K562 (cell line): ENCODE results near the gene ITPR1. TPM values are rescaled to one million over a fixed set of nuclear protein-coding genes. Genes with fewer than 3 reads are reported as not detected.

Experiments
- BMI1 ChIP-seq: fragments of 150-350 bp; IDR thresholded peaks from 2 replicates; pipeline ENCODE4 v1.6.1; 2014; ENCODE audit warnings: low read length
- CBX2 ChIP-seq: fragments of 200-600 bp; sonication (generic); IDR thresholded peaks from one replicate; pipeline ENCODE4 v1.6.1; 2012; ENCODE audit warnings: mild to moderate bottlenecking, low read length, inconsistent platforms; ENCODE audit not compliant: insufficient read depth, poor library complexity, severe bottlenecking
- KDM5B ChIP-seq: fragments of 200-600 bp; sonication (generic); IDR thresholded peaks from 2 replicates; pipeline ENCODE4 v1.6.1; 2012; ENCODE audit warnings: low read depth, mild to moderate bottlenecking, moderate library complexity, low read length, control low read depth, inconsistent platforms; ENCODE audit not compliant: insufficient replicate concordance
- MED1 ChIP-seq: sonication (generic); formaldehyde crosslinking; IDR thresholded peaks from 2 replicates; pipeline ENCODE4 v1.8.1; 2023; ENCODE audit warnings: missing genetic modification reagents, borderline replicate concordance
- PYGO2 ChIP-seq: fragments of 450-650 bp; IDR thresholded peaks from 2 replicates; pipeline ENCODE4 v1.6.1; 2016; ENCODE audit warnings: mild to moderate bottlenecking, missing genetic modification characterization, moderate library complexity, missing compliant biosample characterization
- RBFOX2 ChIP-seq: fragments of 200-400 bp; formaldehyde crosslinking; IDR thresholded peaks from 2 replicates; pipeline ENCODE4 v1.6.1; 2017; ENCODE audit warnings: low read depth, mild to moderate bottlenecking, low read length, moderate library complexity
- SRSF1 ChIP-seq: fragments of 200-400 bp; formaldehyde crosslinking; IDR thresholded peaks from 2 replicates; pipeline ENCODE4 v1.6.1; 2017; ENCODE audit warnings: mild to moderate bottlenecking, low read depth, low read length, moderate library complexity
- XRCC3 ChIP-seq: fragments of 450-650 bp; IDR thresholded peaks from 2 replicates; pipeline ENCODE4 v1.6.1; 2017; ENCODE audit warnings: mild to moderate bottlenecking, moderate library complexity
- ZBED1 ChIP-seq: IDR thresholded peaks from 2 replicates; pipeline ENCODE4 v1.6.1; 2014
- ZKSCAN1 ChIP-seq: fragments of 150-350 bp; IDR thresholded peaks from 2 replicates; pipeline ENCODE4 v1.6.1; 2016; ENCODE audit warnings: low read depth, low read length
- ZKSCAN3 ChIP-seq: fragments of 250-450 bp; sonication (Bioruptor Pico); IDR thresholded peaks from 2 replicates; pipeline ENCODE4 v1.4.0; 2020
- ZNF165 ChIP-seq: fragments of 250-450 bp; sonication (Bioruptor Pico); IDR thresholded peaks from 2 replicates; pipeline ENCODE4 v1.4.0; 2020; ENCODE audit warnings: borderline replicate concordance
- polyA plus RNA-seq, 8 experiments: library from polyadenylated mRNA; depleted of rRNA in 4 of 8; stranded (reverse) in 5 of 8; unstranded in 3 of 8; fragments of >200 nt; fragmentation: Nextera tagmentation in 2 of 8; fragmentation: Illumina TruSeq in 1 of 8; extraction: Ambion mirVana in 2 of 8; extraction: Trizol in 1 of 8; gene quantifications; 2 replicates each; pipeline versions ENCODE4 v1.2.1 to v1.2.3, GENCODE V29; 2011 to 2014; ENCODE audit warnings: inconsistent platforms in 1 of 8, missing spikeins in 1 of 8
- total RNA-seq, 7 experiments: library from RNA; depleted of rRNA in 6 of 7; stranded (reverse); fragments of >200 nt in 6 of 7; fragmentation: Illumina TruSeq in 2 of 7; extraction: Trizol in 2 of 7; gene quantifications; 2 replicates each; pipeline versions ENCODE4 v1.2.1 to v1.2.3, GENCODE V29; 2011 to 2021; ENCODE audit warnings: low replicate concordance in 1 of 7
- TF ChIP-seq, protein P1 (sequence below): sonication (generic); formaldehyde crosslinking; IDR thresholded peaks from 2 replicates; pipeline ENCODE4 v1.8.0; 2023; ENCODE audit warnings: missing genetic modification reagents, mild to moderate bottlenecking, borderline replicate concordance
- TF ChIP-seq, protein P2 (sequence below): fragments of 200-400 bp; formaldehyde crosslinking; IDR thresholded peaks from 2 replicates; pipeline ENCODE4 v1.6.1; 2017; ENCODE audit warnings: mild to moderate bottlenecking, low read depth, low read length, moderate library complexity
- TF ChIP-seq, protein P3 (sequence below): fragments of 200-800 bp; sonication (Bioruptor generic); IDR thresholded peaks from 2 replicates; pipeline ENCODE4 v1.6.1; 2017; ENCODE audit warnings: missing genetic modification characterization, missing compliant biosample characterization
- TF ChIP-seq, protein P4 (sequence below): conservative IDR thresholded peaks from 2 replicates; pipeline ENCODE4 v1.6.1; 2011; ENCODE audit warnings: low read depth, mild to moderate bottlenecking, low read length; ENCODE audit not compliant: control insufficient read depth

The ITPR1 gene
- total and polyA plus RNA-seq, 9 of the 15 experiments (the other 6 are each of a cell fraction or from before 2014, with no cell fraction given): 22.4 to 40.0 (median 27.4) TPM

DNA sequence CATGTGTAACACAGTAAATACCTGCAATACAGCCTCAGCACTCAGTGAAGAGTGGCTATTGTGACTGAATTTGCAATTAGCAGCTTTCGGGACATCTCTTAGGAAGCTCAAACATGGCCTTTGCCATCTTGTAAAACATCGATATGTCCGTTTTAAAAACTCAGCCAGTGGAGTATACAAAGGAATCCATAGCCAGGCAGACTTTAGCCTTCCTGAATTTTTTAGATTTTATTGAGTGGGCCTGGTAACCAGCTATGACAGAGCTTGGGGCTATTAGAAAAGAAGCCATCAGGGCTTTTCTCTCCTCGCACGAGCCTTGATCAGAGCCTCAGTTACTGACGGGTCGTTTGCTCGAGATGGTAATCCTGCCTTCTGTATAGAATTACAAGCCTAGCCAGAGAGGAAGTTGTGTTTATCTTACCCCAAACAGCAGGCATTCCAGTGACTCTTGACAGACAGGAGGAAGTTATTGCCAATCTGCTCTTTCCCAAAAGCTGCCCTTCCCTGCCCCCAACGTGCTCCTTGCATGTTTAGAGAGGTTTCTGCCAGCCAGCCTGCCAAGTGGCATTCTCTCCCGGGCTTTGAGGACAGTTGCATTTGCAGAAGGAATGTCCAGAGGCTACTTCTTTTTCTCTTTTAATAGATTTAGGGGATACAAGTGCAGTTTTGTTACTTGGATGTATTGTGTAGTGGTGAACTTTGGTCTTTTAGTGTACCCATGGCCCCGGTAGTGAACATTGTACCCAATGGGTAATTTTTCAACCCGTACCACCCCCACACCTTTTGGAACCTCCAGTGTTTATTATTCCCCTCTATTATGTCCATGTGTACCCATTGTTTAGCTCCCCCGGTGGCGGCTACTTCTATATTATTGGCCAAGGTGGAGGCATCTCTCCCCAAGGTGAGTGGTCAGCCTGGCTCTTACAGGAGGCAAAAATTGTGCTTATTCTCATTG is 40.6 kb downstream of the ITPR1 start (continued):
- TF ChIP-seq, protein P1, sequence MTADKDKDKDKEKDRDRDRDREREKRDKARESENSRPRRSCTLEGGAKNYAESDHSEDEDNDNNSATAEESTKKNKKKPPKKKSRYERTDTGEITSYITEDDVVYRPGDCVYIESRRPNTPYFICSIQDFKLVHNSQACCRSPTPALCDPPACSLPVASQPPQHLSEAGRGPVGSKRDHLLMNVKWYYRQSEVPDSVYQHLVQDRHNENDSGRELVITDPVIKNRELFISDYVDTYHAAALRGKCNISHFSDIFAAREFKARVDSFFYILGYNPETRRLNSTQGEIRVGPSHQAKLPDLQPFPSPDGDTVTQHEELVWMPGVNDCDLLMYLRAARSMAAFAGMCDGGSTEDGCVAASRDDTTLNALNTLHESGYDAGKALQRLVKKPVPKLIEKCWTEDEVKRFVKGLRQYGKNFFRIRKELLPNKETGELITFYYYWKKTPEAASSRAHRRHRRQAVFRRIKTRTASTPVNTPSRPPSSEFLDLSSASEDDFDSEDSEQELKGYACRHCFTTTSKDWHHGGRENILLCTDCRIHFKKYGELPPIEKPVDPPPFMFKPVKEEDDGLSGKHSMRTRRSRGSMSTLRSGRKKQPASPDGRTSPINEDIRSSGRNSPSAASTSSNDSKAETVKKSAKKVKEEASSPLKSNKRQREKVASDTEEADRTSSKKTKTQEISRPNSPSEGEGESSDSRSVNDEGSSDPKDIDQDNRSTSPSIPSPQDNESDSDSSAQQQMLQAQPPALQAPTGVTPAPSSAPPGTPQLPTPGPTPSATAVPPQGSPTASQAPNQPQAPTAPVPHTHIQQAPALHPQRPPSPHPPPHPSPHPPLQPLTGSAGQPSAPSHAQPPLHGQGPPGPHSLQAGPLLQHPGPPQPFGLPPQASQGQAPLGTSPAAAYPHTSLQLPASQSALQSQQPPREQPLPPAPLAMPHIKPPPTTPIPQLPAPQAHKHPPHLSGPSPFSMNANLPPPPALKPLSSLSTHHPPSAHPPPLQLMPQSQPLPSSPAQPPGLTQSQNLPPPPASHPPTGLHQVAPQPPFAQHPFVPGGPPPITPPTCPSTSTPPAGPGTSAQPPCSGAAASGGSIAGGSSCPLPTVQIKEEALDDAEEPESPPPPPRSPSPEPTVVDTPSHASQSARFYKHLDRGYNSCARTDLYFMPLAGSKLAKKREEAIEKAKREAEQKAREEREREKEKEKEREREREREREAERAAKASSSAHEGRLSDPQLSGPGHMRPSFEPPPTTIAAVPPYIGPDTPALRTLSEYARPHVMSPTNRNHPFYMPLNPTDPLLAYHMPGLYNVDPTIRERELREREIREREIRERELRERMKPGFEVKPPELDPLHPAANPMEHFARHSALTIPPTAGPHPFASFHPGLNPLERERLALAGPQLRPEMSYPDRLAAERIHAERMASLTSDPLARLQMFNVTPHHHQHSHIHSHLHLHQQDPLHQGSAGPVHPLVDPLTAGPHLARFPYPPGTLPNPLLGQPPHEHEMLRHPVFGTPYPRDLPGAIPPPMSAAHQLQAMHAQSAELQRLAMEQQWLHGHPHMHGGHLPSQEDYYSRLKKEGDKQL (CRISPR knock-in tag): no peak
- TF ChIP-seq ZBED1: 0 out of 2 replicates have a peak, but pooled peaks have one; percentile 70
- TF ChIP-seq CBX2: no peak
- TF ChIP-seq KDM5B: no peak
- no peak for TF ChIP-seq XRCC3
- TF ChIP-seq PYGO2 (tag): peak; percentile 74
- TF ChIP-seq, protein P2, sequence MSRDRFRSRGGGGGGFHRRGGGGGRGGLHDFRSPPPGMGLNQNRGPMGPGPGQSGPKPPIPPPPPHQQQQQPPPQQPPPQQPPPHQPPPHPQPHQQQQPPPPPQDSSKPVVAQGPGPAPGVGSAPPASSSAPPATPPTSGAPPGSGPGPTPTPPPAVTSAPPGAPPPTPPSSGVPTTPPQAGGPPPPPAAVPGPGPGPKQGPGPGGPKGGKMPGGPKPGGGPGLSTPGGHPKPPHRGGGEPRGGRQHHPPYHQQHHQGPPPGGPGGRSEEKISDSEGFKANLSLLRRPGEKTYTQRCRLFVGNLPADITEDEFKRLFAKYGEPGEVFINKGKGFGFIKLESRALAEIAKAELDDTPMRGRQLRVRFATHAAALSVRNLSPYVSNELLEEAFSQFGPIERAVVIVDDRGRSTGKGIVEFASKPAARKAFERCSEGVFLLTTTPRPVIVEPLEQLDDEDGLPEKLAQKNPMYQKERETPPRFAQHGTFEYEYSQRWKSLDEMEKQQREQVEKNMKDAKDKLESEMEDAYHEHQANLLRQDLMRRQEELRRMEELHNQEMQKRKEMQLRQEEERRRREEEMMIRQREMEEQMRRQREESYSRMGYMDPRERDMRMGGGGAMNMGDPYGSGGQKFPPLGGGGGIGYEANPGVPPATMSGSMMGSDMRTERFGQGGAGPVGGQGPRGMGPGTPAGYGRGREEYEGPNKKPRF: no peak
- TF ChIP-seq, protein P3, sequence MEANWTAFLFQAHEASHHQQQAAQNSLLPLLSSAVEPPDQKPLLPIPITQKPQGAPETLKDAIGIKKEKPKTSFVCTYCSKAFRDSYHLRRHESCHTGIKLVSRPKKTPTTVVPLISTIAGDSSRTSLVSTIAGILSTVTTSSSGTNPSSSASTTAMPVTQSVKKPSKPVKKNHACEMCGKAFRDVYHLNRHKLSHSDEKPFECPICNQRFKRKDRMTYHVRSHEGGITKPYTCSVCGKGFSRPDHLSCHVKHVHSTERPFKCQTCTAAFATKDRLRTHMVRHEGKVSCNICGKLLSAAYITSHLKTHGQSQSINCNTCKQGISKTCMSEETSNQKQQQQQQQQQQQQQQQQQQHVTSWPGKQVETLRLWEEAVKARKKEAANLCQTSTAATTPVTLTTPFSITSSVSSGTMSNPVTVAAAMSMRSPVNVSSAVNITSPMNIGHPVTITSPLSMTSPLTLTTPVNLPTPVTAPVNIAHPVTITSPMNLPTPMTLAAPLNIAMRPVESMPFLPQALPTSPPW (CRISPR knock-in tag): peak; percentile 31; the same call in 1 of the 2 replicates
- TF ChIP-seq, protein P4, sequence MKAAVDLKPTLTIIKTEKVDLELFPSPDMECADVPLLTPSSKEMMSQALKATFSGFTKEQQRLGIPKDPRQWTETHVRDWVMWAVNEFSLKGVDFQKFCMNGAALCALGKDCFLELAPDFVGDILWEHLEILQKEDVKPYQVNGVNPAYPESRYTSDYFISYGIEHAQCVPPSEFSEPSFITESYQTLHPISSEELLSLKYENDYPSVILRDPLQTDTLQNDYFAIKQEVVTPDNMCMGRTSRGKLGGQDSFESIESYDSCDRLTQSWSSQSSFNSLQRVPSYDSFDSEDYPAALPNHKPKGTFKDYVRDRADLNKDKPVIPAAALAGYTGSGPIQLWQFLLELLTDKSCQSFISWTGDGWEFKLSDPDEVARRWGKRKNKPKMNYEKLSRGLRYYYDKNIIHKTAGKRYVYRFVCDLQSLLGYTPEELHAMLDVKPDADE: peak; percentile 70; the same call in 1 of the 2 replicates
- TF ChIP-seq ZKSCAN1: no peak
- TF ChIP-seq MED1: no peak
- no peak for TF ChIP-seq ZNF165 (CRISPR knock-in tag)
- no peak for TF ChIP-seq ZKSCAN3 (CRISPR knock-in tag)
- no peak for TF ChIP-seq BMI1
- TF ChIP-seq RBFOX2: peak; percentile 22; the same call in 1 of the 2 replicates
- TF ChIP-seq SRSF1: no peak
